B cell (primary cell): Measurements from ENCODE around the gene CASP5.

Source experiments
- EZH2 ChIP-seq: IDR thresholded peaks from 2 replicates; pipeline ENCODE4 v1.6.1; 2012; ENCODE audit warnings: borderline replicate concordance, low read depth, mild to moderate bottlenecking, moderate library complexity, low read length; ENCODE audit not compliant: insufficient read depth, poor library complexity, severe bottlenecking
- TF ChIP-seq, protein P1 (sequence below): fragments of 200-600 bp; IDR thresholded peaks from one replicate; pipeline ENCODE4 v1.8.0; 2022; ENCODE audit warnings: antibody characterized with exemption, mild to moderate bottlenecking

DNA sequence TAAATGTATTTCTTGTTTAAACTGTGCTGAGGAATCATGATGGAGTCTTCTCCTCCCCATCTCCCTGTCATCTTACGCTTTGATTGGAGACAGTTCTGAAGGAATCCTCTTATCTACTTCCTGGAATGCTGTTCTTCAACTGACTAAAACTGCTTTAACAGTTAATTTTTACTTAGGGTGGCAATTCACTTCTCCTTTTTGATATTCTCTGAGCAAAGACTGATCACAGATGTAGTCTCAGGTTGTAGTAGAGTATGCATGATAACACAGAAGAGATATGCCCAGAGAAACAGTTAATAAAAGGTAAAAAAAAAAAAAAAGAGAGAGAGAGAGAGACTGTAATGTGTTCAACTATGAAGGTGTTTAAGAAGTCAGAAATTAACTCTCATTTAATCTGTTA is 1.4 kb upstream of the CASP5 start:
- TF ChIP-seq, protein P1, sequence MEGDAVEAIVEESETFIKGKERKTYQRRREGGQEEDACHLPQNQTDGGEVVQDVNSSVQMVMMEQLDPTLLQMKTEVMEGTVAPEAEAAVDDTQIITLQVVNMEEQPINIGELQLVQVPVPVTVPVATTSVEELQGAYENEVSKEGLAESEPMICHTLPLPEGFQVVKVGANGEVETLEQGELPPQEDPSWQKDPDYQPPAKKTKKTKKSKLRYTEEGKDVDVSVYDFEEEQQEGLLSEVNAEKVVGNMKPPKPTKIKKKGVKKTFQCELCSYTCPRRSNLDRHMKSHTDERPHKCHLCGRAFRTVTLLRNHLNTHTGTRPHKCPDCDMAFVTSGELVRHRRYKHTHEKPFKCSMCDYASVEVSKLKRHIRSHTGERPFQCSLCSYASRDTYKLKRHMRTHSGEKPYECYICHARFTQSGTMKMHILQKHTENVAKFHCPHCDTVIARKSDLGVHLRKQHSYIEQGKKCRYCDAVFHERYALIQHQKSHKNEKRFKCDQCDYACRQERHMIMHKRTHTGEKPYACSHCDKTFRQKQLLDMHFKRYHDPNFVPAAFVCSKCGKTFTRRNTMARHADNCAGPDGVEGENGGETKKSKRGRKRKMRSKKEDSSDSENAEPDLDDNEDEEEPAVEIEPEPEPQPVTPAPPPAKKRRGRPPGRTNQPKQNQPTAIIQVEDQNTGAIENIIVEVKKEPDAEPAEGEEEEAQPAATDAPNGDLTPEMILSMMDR = no peak
- no peak for TF ChIP-seq EZH2
